ENCODE results near the gene PAK6. TPM values are rescaled to one million over a fixed set of nuclear protein-coding genes. Genes with fewer than 3 reads are reported as not detected.

PAK6 gene
- total RNA-seq, 1 donor from 2014 or later, result 0.54 TPM

DNA sequence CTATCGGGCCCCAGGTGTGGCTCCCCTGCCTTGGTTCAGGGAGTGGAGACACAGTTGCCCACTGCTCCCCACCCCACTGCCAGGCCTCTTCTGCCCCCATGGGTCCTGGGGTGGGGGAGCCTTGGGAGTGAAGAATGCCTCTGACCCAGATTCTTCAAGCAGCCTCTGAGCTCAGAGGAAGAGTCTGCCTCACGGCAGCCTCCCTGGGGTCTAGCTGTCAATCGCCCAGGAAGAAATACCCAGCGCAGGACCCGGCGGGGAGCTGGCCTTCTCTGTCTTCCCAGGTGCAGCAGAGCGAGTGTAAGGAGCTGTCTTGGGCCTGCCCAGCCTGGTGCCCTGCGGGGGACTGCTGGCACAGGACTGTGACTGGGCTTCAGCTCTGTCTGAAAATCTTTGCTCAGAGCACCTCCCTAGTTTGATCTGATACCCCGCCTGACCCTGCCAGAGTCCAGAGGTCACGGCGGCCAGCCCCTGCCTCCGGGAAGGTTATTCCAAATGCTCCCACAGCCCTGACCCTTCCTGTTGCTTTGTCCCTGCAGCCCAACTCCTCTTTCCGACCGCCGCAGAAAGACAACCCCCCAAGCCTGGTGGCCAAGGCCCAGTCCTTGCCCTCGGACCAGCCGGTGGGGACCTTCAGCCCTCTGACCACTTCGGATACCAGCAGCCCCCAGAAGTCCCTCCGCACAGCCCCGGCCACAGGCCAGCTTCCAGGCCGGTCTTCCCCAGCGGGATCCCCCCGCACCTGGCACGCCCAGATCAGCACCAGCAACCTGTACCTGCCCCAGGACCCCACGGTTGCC is 33.0 kb downstream of the PAK6 start:
- Mint-ChIP-seq H3K9me3 (no peaks in the 10 kb centered on the region), H3K4me1 (peaks cover 4% of the 10 kb centered on the region), H3K4me3 (no peak overlapping the region), H3K36me3 (ENCODE audit: low read depth) (no peaks in the 10 kb centered on the region), H3K27me3 (peaks cover 2% of the 10 kb centered on the region), H3K27ac (no peak overlapping the region)
- intact Hi-C loops (cut with micrococcal nuclease), result no loop called here
- DNase-seq, result no peak

DNA sequence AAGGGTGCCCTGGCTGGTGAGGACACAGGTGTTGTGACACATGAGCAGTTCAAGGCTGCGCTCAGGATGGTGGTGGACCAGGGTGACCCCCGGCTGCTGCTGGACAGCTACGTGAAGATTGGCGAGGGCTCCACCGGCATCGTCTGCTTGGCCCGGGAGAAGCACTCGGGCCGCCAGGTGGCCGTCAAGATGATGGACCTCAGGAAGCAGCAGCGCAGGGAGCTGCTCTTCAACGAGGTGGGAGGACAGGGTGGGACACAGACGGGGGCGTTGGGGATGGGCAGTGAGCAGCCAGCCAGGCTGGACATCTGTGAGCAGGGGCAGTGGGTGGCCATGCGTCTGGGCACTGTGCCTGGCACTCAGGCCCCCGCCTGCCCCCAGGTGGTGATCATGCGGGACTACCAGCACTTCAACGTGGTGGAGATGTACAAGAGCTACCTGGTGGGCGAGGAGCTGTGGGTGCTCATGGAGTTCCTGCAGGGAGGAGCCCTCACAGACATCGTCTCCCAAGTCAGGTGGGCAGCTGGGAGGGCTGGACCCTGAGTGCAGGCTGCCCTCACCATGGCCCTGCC is 33.7 kb downstream of the PAK6 start:
- intact Hi-C loops (cut with micrococcal nuclease), result no loop called here
- H3K36me3 Mint-ChIP-seq (ENCODE audit: low read depth), result no peaks in the 10 kb centered on the region
- H3K27me3 Mint-ChIP-seq, result peaks cover 5% of the 10 kb centered on the region
- no peak for DNase-seq
- no peaks in the 10 kb centered on the region for H3K9me3 Mint-ChIP-seq
- no peak overlapping the region for H3K4me3 Mint-ChIP-seq
- no peak overlapping the region for H3K27ac Mint-ChIP-seq
- peaks cover 7% of the 10 kb centered on the region for H3K4me1 Mint-ChIP-seq

DNA sequence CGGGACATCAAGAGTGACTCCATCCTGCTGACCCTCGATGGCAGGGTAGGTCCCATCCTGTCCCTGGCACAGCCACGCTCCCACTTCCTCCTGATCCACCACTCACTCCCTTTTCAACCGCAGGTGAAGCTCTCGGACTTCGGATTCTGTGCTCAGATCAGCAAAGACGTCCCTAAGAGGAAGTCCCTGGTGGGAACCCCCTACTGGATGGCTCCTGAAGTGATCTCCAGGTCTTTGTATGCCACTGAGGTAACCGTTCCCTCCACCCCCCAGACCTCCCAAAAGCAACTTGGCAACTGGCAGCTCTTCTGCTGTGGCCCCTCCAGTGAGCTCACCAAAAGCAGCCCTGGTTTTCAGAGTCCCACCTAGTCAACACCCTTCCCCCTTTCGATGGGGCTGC is 34.6 kb downstream of the PAK6 start:
- no peak for DNase-seq
- no peak overlapping the region for H3K4me3 Mint-ChIP-seq
- H3K27ac Mint-ChIP-seq, result no peak overlapping the region
- H3K27me3 Mint-ChIP-seq, result peaks cover 11% of the 10 kb centered on the region
- no peaks in the 10 kb centered on the region for H3K36me3 Mint-ChIP-seq (ENCODE audit: low read depth)
- peaks cover 7% of the 10 kb centered on the region for H3K4me1 Mint-ChIP-seq
- no peaks in the 10 kb centered on the region for H3K9me3 Mint-ChIP-seq
- intact Hi-C loops (cut with micrococcal nuclease), result no loop called here

DNA sequence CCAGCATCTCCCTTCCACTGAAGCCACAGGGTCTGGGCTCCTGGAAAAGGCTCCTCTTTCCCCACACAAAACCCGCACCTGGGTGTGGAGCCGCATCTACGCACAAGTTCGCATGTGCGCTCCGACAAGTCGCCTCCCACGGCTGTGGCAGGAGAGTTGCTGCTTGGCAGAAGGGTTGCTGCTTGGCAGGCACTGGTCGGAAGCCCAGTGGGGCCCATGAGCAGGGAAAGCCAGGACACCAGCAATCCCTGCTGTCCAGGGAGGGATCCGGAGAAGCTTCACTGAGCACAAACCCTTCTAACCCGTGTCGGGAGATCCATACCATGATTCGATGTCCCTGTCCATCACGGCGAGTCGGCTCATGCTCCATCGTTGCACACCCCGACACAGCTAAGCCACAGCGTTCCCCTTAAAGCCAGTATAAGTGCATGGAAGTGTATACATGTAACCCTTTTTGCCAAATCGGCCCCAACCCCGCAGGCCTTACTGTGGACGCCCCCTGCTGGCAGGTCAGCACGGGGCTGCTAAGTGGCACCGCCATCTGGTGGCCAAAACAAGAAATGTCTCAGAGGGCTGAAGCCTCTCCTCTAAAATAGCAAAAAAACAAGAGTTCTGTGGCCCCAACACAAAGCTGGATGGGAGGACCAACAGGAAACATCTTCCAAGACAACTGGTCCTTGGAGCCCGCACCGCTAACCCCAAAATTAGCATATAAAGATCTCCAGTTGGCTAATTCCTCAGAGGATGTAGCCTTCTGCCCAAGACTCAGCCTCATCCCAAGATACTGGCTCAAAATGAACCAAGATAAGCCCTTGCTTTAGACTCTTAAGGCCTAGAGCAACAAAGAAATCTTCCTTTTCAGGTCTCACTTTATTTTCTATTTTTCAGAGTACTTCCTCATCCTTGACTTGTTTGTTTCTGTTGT is 35.7 kb downstream of the PAK6 start:
- Mint-ChIP-seq H3K4me1 (peaks cover 7% of the 10 kb centered on the region), H3K4me3 (no peak overlapping the region), H3K27ac (no peak overlapping the region), H3K27me3 (peaks cover 21% of the 10 kb centered on the region), H3K36me3 (ENCODE audit: low read depth) (no peaks in the 10 kb centered on the region), H3K9me3 (no peaks in the 10 kb centered on the region)
- peak; percentile 97 for DNase-seq
- intact Hi-C loops (cut with micrococcal nuclease), result loop anchor here (1.0 to 2.0 kb wide), 3 partner anchors 57 to 488 kb away; no protein-coding TSS in a partner anchor

DNA sequence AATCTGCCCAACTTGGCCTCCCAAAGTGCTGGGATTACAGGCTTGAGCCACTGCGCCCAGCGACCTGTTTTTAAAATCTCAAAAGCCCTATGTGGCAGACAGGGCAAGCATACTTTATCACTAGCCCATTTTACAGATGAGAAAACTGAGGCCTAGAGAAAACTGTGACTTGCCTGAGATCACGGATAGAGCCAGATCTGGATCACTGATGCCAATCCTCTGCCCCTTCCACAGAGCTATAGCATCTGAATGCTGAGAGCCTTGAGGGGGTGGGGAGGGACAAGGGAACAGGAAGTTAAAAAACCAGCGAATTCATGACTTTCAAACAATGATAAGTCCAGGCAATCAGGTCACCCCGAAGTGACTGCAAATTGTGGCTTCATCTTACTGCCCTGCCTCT is 36.7 kb downstream of the PAK6 start:
- intact Hi-C loops (cut with micrococcal nuclease), result loop anchor here (2.0 kb wide), 1 partner anchor 489 kb away; no protein-coding TSS in a partner anchor
- peaks cover 26% of the 10 kb centered on the region for H3K27me3 Mint-ChIP-seq
- peaks cover 7% of the 10 kb centered on the region for H3K4me1 Mint-ChIP-seq
- H3K9me3 Mint-ChIP-seq, result no peaks in the 10 kb centered on the region
- H3K4me3 Mint-ChIP-seq, result no peak overlapping the region
- H3K36me3 Mint-ChIP-seq (ENCODE audit: low read depth), result no peaks in the 10 kb centered on the region
- no peak for DNase-seq
- H3K27ac Mint-ChIP-seq, result no peak overlapping the region

DNA sequence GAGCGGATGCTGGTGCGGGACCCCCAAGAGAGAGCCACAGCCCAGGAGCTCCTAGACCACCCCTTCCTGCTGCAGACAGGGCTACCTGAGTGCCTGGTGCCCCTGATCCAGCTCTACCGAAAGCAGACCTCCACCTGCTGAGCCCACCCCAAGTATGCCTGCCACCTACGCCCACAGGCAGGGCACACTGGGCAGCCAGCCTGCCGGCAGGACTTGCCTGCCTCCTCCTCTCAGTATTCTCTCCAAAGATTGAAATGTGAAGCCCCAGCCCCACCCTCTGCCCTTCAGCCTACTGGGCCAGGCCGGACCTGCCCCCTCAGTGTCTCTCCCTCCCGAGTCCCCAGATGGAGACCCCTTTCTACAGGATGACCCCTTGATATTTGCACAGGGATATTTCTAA is 37.1 kb downstream of the PAK6 start:
- peaks cover 31% of the 10 kb centered on the region for H3K27me3 Mint-ChIP-seq
- H3K4me1 Mint-ChIP-seq, result peaks cover 7% of the 10 kb centered on the region
- intact Hi-C loops (cut with micrococcal nuclease), result loop anchor here (2.0 kb wide), 1 partner anchor 489 kb away; no protein-coding TSS in a partner anchor
- H3K36me3 Mint-ChIP-seq (ENCODE audit: low read depth), result no peaks in the 10 kb centered on the region
- H3K9me3 Mint-ChIP-seq, result no peaks in the 10 kb centered on the region
- DNase-seq, result no peak
- no peak overlapping the region for H3K27ac Mint-ChIP-seq
- no peak overlapping the region for H3K4me3 Mint-ChIP-seq

DNA sequence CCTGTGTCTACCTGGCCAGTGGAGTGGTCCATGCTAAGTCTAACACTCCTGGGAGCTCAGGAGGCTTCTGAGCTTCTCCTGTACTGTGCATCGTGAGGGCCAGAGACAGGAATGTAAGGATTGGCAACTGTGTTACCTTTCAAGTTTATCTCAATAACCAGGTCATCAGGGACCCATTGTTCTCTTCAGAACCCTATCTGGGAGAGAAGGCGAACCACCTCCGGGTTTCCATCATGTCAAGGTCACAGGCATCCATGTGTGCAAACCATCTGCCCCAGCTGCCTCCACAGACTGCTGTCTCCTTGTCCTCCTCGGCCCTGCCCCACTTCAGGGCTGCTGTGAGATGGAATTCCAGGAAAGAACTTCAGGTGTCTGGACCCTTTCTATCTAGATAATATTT is 38.1 kb downstream of the PAK6 start:
- Mint-ChIP-seq H3K4me3 (no peak overlapping the region), H3K36me3 (ENCODE audit: low read depth) (no peaks in the 10 kb centered on the region), H3K9me3 (no peaks in the 10 kb centered on the region), H3K27ac (no peak overlapping the region), H3K4me1 (peaks cover 9% of the 10 kb centered on the region), H3K27me3 (peaks cover 34% of the 10 kb centered on the region)
- intact Hi-C loops (cut with micrococcal nuclease), result no loop called here
- DNase-seq, result no peak

DNA sequence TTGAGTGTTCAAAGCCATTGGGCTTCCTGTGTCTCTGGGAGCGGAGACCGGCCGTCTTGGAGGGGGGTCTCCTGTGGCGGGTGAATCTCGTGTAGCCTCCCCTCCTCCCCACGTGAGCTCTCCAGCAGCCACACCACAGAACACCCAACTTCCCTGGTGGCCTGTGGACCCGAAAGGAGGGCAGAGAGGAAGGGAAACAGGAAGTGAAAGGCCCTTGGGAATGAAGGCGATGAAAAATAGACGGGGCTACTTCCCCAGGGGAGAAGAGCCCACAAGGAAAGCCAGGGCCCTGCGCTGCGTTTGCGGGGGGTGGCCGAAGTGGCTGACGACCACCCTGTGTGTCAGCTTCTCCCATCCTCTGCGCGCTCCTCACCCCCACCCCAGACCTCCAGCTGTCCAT is 38.6 kb downstream of the PAK6 start:
- no peaks in the 10 kb centered on the region for H3K36me3 Mint-ChIP-seq (ENCODE audit: low read depth)
- H3K9me3 Mint-ChIP-seq, result no peaks in the 10 kb centered on the region
- intact Hi-C loops (cut with micrococcal nuclease), result no loop called here
- no peak for DNase-seq
- peaks cover 34% of the 10 kb centered on the region for H3K27me3 Mint-ChIP-seq
- H3K27ac Mint-ChIP-seq, result no peak overlapping the region
- H3K4me1 Mint-ChIP-seq, result peaks cover 9% of the 10 kb centered on the region
- H3K4me3 Mint-ChIP-seq, result no peak overlapping the region

DNA sequence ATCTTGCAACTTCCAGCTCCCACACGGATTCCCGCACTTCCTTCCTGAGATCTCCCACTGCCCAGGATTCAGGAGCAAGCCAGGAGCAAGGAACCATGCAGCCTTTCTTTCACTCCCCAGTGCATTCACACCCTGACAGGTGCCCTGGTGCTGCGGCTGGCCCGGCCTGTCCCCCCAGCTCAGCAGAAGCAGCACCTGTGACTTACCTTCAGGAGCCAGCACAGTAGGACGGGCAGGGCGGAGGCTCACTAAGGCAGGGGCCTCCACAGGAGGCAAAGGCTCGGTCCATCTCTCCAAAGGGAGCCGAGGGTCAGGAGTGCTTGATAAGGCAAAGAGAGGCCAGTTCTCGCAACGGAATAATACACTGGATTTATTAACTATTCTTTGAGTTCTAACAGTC is 39.2 kb downstream of the PAK6 start:
- H3K27me3 Mint-ChIP-seq, result peaks cover 34% of the 10 kb centered on the region
- H3K9me3 Mint-ChIP-seq, result no peaks in the 10 kb centered on the region
- no peak overlapping the region for H3K4me3 Mint-ChIP-seq
- no peaks in the 10 kb centered on the region for H3K36me3 Mint-ChIP-seq (ENCODE audit: low read depth)
- intact Hi-C loops (cut with micrococcal nuclease), result no loop called here
- H3K27ac Mint-ChIP-seq, result no peak overlapping the region
- DNase-seq, result no peak
- peaks cover 9% of the 10 kb centered on the region for H3K4me1 Mint-ChIP-seq

DNA sequence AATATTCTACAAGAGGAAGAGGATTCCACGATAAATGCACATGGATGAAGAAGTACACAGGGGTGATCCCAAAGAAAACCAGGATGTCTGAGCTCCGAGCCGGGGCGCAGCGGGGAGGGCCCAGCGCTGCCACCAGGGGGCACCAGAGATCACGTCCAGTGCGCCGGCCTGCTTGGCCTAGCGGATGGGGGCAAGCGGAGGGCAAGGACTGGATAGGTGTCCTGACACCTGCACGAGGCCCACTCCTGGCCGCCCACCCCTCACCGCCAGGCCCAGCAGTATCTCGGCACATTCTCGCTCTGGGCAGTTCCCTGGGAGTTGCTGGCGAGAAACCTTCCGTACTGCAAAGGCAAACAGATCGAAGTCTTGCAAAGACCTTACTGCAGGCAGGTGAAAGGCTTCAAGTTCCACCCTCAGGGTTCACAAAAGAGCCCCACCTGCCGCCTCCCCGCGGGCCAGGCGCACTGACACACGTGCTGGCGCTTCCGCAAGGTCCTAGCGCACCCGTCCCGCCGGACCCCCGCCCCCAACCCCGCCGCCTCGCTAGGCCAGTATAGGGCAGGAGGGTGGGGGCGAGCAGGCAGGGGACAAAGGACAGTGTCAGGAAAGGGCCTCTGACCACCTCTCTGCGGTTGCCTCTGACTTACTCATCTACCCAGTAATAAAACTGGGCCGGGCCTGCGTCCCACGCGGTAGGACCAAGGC is 40.7 kb downstream of the PAK6 start:
- intact Hi-C loops (cut with micrococcal nuclease), result loop anchor here (1.0 to 5.0 kb wide), 3 partner anchors 31 to 59 kb away; partner anchors contain the start of gene INAFM2
- peaks cover 8% of the 10 kb centered on the region for H3K4me1 Mint-ChIP-seq
- peaks cover 45% of the 10 kb centered on the region for H3K27me3 Mint-ChIP-seq
- no peak overlapping the region for H3K27ac Mint-ChIP-seq
- no peaks in the 10 kb centered on the region for H3K9me3 Mint-ChIP-seq
- no peaks in the 10 kb centered on the region for H3K36me3 Mint-ChIP-seq (ENCODE audit: low read depth)
- peak; percentile 93 for DNase-seq
- no peak overlapping the region for H3K4me3 Mint-ChIP-seq

DNA sequence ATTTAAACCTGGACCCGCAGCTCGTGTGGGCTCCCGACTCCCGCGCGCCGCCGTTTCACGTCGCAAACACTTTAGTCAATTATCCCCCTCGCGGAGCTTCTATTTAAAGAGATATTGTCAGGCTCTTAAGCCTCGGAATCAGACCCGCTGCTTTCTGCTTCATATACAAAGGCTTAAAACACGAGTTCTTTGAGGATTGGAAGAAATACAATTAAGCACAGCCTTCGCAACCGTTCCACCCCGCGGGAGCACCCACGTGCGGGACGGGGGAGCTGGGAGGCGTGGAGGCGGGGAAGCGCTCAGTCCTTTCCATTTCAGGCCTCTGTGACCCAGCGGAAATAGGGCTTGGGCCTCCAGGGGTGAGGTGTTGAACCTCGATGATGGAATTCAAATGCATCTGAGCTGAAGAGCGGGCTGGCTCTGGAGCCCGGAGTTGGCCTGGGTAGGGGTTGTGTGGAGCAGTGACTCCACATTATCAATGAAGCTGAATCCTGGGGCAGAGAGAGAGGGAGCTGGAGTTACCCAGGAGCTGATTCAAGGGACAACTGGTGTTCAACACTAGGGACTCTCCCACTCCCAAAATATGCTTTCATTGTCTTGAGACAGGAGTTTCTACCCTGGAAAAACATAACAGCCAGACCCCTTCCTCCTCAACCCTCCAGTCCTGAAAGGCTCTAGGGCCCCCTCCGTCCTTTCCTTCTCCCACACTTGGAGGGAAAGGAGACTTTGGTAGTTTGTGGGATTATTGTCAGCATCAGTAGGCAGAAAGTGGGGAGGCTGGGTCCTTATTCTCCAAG is 41.6 kb downstream of the PAK6 start:
- H3K36me3 Mint-ChIP-seq (ENCODE audit: low read depth), result no peaks in the 10 kb centered on the region
- H3K4me1 Mint-ChIP-seq, result peaks cover 4% of the 10 kb centered on the region
- no peak overlapping the region for H3K27ac Mint-ChIP-seq
- intact Hi-C loops (cut with micrococcal nuclease), result loop anchor here (5.0 kb wide), 1 partner anchor 42 kb away; the partner anchor contains the start of gene INAFM2
- peaks cover 45% of the 10 kb centered on the region for H3K27me3 Mint-ChIP-seq
- H3K9me3 Mint-ChIP-seq, result no peaks in the 10 kb centered on the region
- peak overlapping the region; percentile 61 for H3K4me3 Mint-ChIP-seq
- DNase-seq, result no peak

DNA sequence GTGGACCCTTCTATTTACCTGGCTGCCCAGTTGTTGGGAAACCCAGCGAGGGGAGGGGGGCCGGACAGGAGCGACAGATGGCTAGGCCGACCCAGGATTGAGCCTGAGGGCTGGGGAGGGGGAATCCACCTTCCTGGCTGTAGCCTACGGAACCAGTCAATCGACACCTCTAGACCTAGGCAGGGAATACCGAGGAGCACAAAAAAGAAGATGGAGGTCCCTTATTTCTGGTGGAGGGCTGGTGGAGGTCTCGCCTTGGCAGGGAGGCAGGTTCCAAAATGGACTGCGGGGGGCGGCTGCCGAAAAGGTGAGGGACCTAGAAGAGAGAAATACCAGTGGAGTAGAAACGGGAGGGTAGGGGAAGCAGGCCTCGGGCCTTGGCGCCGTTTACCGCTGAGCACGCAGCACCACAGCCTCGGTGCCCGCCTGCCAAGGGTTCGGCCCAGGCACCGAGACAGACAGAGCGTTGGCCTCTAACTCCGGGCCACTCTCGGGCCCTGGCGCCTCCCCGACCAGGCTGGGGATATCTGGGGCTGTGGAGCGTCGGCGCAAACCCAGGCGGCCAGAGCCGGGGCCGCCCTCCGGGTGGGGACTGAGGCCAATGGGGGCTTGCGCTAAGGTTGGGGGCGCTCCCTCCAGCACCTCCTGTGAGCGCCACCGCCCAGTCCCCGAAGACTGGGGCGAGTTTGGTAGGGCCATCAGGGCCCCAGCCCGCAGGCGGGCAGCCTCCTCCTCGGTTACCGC is 42.4 kb downstream of the PAK6 start:
- no peak for DNase-seq
- peaks cover 4% of the 10 kb centered on the region for H3K4me1 Mint-ChIP-seq
- peak overlapping the region; percentile 61 for H3K4me3 Mint-ChIP-seq
- H3K27ac Mint-ChIP-seq, result no peak overlapping the region
- H3K9me3 Mint-ChIP-seq, result no peaks in the 10 kb centered on the region
- peaks cover 4% of the 10 kb centered on the region for H3K36me3 Mint-ChIP-seq (ENCODE audit: low read depth)
- H3K27me3 Mint-ChIP-seq, result peaks cover 45% of the 10 kb centered on the region
- intact Hi-C loops (cut with micrococcal nuclease), result loop anchor here (5.0 kb wide), 1 partner anchor 41 kb away; the partner anchor contains the start of gene INAFM2
